Body of pancreas (tissue), 4 donors: ENCODE results near the gene ALKBH2.

Experiments used
- POLR2A ChIP-seq, 3 donors: fragments of 450-650 bp; IDR thresholded peaks; one replicate each; pipeline ENCODE4 v1.6.1; 2016; ENCODE audit warnings: antibody characterized with exemption in 3 of 3, mild to moderate bottlenecking in 2 of 3
- TF ChIP-seq, protein P1 (sequence below), 7 experiments: fragments of 450-650 bp in 4 of 7; fragments of 200-600 bp in 3 of 7; sonication (generic) in 3 of 7; IDR thresholded peaks; one replicate each; pipeline ENCODE4 v1.5.1; 2016 to 2019; ENCODE audit warnings: antibody characterized with exemption in 7 of 7

DNA sequence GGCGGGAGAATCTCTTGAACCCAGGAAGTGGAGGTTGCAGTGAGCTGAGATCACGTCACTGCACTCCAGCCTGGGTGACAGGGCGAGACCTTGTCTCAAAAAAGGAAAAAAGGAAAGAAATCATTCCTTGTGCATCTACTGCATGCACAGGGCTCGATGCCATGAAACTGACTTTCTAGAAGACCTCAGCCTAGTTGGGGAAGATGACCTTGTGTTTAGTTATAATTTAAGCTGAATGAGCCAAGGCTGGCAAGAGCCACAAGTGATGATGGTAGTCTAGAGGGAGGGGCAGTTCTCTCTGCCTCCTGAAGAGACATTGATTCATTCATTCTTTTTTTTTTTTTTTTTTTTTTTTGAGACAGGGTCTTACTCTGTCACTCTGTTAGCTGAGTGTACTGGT lies 47.3 kb upstream of the ALKBH2 start:
- TF ChIP-seq, protein P1, sequence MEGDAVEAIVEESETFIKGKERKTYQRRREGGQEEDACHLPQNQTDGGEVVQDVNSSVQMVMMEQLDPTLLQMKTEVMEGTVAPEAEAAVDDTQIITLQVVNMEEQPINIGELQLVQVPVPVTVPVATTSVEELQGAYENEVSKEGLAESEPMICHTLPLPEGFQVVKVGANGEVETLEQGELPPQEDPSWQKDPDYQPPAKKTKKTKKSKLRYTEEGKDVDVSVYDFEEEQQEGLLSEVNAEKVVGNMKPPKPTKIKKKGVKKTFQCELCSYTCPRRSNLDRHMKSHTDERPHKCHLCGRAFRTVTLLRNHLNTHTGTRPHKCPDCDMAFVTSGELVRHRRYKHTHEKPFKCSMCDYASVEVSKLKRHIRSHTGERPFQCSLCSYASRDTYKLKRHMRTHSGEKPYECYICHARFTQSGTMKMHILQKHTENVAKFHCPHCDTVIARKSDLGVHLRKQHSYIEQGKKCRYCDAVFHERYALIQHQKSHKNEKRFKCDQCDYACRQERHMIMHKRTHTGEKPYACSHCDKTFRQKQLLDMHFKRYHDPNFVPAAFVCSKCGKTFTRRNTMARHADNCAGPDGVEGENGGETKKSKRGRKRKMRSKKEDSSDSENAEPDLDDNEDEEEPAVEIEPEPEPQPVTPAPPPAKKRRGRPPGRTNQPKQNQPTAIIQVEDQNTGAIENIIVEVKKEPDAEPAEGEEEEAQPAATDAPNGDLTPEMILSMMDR (IDR thresholded peaks at IDR 0.05), result no peak
- TF ChIP-seq POLR2A (IDR thresholded peaks at IDR 0.05), result no peak
